ENCODE measurements around the gene NRSN2. TPM values are rescaled to one million over a fixed set of nuclear protein-coding genes. Genes with fewer than 3 reads are reported as not detected.

Gene NRSN2
- total RNA-seq, 1 experiment from 2014 or later, result 44.9 TPM

DNA sequence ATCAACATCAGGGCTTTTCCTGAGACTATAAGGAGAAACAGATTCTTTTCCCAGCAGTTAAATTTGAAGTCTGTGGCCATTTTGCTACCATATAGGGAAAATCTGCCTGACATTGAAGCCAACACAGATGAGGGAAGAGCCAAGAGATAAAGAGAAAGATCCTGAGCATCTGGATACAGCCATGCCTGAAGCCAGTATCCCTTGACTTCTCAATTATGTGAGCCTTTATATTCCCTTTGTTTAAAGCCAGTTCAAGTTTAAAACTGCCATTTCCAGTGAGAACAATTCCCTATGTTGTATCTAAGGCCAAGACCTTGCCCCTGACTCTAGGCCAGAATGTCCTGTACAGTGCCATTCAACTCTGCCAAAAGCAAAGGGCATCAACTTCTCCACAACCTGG, 3.8 kb upstream of the NRSN2 start:
- BruUV-seq (replicated peaks), result no TSS peak
- Histone ChIP-seq H3K27me3 (ENCODE audit: control insufficient read depth, insufficient read depth, low read length) (no peaks in the 10 kb centered on the region), H3K4me1 (ENCODE audit: control insufficient read depth, insufficient read depth, low read length) (peaks cover 7% of the 10 kb centered on the region; the same call in 1 of the 2 replicates), H3K4me3 (ENCODE audit: low read depth in 2 of 2, low read length in 2 of 2) (no peak overlapping the region), H3K27ac (ENCODE audit: low read length) (no peak overlapping the region), H3K9me3 (ENCODE audit: control insufficient read depth, insufficient read depth, low read depth, low read length) (peaks cover 12% of the 10 kb centered on the region; the same call in 1 of the 2 replicates), H3K36me3 (ENCODE audit: control insufficient read depth, insufficient read depth, low read length) (no peaks in the 10 kb centered on the region)
- ChIA-PET CTCF (no interaction called here), POLR2A (no interaction called here)
- ATAC-seq (no peak), DNase-seq (ENCODE audit: low read depth, low spot score) (no peak)
- in situ Hi-C loops (cut with HindIII; ENCODE audit: low pct_unique_long_range_greater_than_20kb, low sequenced_read_pairs), result no loop called here
- TF ChIP-seq POLR2AphosphoS5 (IDR thresholded peaks at IDR 0.05; ENCODE audit: low read depth, low read length) (no peak), SIN3A (IDR thresholded peaks at IDR 0.05; ENCODE audit: borderline replicate concordance, insufficient read depth, low read depth, low read length) (no peak), TCF7L2 (IDR thresholded peaks at IDR 0.05; ENCODE audit: low read depth, low read length) (no peak)
- TF ChIP-seq, protein P1, sequence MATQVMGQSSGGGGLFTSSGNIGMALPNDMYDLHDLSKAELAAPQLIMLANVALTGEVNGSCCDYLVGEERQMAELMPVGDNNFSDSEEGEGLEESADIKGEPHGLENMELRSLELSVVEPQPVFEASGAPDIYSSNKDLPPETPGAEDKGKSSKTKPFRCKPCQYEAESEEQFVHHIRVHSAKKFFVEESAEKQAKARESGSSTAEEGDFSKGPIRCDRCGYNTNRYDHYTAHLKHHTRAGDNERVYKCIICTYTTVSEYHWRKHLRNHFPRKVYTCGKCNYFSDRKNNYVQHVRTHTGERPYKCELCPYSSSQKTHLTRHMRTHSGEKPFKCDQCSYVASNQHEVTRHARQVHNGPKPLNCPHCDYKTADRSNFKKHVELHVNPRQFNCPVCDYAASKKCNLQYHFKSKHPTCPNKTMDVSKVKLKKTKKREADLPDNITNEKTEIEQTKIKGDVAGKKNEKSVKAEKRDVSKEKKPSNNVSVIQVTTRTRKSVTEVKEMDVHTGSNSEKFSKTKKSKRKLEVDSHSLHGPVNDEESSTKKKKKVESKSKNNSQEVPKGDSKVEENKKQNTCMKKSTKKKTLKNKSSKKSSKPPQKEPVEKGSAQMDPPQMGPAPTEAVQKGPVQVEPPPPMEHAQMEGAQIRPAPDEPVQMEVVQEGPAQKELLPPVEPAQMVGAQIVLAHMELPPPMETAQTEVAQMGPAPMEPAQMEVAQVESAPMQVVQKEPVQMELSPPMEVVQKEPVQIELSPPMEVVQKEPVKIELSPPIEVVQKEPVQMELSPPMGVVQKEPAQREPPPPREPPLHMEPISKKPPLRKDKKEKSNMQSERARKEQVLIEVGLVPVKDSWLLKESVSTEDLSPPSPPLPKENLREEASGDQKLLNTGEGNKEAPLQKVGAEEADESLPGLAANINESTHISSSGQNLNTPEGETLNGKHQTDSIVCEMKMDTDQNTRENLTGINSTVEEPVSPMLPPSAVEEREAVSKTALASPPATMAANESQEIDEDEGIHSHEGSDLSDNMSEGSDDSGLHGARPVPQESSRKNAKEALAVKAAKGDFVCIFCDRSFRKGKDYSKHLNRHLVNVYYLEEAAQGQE (IDR thresholded peaks at IDR 0.05; ENCODE audit: insufficient read depth in 1 of 2, low read depth in 2 of 2, low read length in 1 of 2), result no peak
- TF ChIP-seq, protein P2, sequence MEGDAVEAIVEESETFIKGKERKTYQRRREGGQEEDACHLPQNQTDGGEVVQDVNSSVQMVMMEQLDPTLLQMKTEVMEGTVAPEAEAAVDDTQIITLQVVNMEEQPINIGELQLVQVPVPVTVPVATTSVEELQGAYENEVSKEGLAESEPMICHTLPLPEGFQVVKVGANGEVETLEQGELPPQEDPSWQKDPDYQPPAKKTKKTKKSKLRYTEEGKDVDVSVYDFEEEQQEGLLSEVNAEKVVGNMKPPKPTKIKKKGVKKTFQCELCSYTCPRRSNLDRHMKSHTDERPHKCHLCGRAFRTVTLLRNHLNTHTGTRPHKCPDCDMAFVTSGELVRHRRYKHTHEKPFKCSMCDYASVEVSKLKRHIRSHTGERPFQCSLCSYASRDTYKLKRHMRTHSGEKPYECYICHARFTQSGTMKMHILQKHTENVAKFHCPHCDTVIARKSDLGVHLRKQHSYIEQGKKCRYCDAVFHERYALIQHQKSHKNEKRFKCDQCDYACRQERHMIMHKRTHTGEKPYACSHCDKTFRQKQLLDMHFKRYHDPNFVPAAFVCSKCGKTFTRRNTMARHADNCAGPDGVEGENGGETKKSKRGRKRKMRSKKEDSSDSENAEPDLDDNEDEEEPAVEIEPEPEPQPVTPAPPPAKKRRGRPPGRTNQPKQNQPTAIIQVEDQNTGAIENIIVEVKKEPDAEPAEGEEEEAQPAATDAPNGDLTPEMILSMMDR (IDR thresholded peaks at IDR 0.05), result no peak
- intact Hi-C loops (cut with micrococcal nuclease; ENCODE audit: unreplicated experiment), result no loop called here

DNA sequence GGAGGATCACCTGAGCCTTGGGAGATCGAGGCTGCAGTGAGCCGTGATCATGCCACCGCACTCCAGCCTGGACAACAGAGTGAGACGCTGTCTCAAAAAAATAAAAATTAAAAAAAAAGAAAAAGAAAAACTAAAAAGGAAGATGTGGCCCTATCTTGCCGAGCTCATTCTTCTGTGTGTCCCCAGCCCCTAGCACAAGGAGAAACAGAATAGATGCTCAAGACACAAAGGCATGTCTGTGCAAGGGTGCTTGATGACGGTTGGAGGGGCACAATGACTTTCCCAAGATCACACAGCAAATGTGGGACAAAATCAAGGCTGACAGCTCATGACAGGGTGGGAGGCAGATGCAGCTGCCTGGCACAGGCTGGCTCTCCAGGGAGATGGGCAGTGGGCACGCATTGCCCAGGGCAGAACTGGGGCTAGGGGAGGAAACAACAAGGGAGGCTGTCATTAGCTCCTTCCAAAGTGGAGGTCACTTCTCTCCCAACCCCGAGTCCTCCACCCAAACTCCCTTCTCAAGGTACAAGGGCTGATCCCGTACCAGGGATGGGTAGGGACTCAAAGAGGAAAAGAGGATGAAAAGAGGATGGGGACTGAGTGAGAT, 775 bp upstream of the NRSN2 start:
- no peaks in the 10 kb centered on the region for H3K27me3 ChIP-seq (ENCODE audit: control insufficient read depth, insufficient read depth, low read length)
- H3K36me3 ChIP-seq (ENCODE audit: control insufficient read depth, insufficient read depth, low read length), result no peaks in the 10 kb centered on the region
- POLR2A ChIA-PET, result no interaction called here
- in situ Hi-C loops (cut with HindIII; ENCODE audit: low pct_unique_long_range_greater_than_20kb, low sequenced_read_pairs), result no loop called here
- no TSS peak for BruUV-seq (replicated peaks)
- peak overlapping the region; percentile 62 to 83 for H3K4me3 ChIP-seq (ENCODE audit: low read depth in 2 of 2, low read length in 2 of 2)
- peaks cover 12% of the 10 kb centered on the region; the same call in 1 of the 2 replicates for H3K9me3 ChIP-seq (ENCODE audit: control insufficient read depth, insufficient read depth, low read depth, low read length)
- peaks cover 15% of the 10 kb centered on the region for H3K4me1 ChIP-seq (ENCODE audit: control insufficient read depth, insufficient read depth, low read length)
- ATAC-seq (no peak), DNase-seq (ENCODE audit: low read depth, low spot score) (no peak)
- no peak for TF ChIP-seq SIN3A (IDR thresholded peaks at IDR 0.05; ENCODE audit: borderline replicate concordance, insufficient read depth, low read depth, low read length)
- no peak for TF ChIP-seq POLR2AphosphoS5 (IDR thresholded peaks at IDR 0.05; ENCODE audit: low read depth, low read length)
- TF ChIP-seq, protein P2 (IDR thresholded peaks at IDR 0.05), result no peak
- TF ChIP-seq, protein P1 (IDR thresholded peaks at IDR 0.05; ENCODE audit: insufficient read depth in 1 of 2, low read depth in 2 of 2, low read length in 1 of 2), result no peak
- TF ChIP-seq TCF7L2 (IDR thresholded peaks at IDR 0.05; ENCODE audit: low read depth, low read length), result no peak
- H3K27ac ChIP-seq (ENCODE audit: low read length), result peak overlapping the region; percentile 69
- intact Hi-C loops (cut with micrococcal nuclease; ENCODE audit: unreplicated experiment), result loop anchor here (2.0 kb wide), 1 partner anchor 63 kb away; the partner anchor contains the start of gene RBCK1
- CTCF ChIA-PET, result no interaction called here
